Measurements from ENCODE around the gene COL13A1.

The COL13A1 gene

GRCh38 chr10:69944761-69945160, 143.1 kb downstream of the COL13A1 start:
- H3K27me3 ChIP-seq (ENCODE audit: insufficient read depth, low read length) = peaks cover 4% of the 10 kb centered on the region; the same call in 1 of the 2 replicates

DNA sequence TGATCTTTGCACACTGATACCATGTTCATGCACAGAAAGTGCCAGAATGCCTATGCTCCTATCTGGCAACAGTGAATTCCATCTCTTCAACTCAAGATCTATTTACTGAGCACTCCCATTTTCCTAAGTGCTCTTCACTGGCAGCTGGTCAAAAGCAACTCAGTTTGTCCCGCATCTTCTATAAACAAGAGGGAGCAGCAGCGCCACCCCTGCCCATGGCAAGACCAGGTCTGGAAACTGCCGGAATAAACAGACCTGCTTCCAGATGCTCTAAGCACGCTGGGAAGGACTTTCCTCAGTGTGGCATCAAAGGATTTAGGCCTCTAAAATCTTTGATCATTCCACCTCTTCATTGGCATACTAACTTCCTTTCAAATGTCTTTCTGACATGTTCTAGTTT, 146.6 kb downstream of the COL13A1 start:
- Histone ChIP-seq H3F3A (ENCODE audit: insufficient read depth, low read length) (no peaks in the 10 kb centered on the region), H3K36me3 (ENCODE audit: insufficient read depth, low read length) (no peaks in the 10 kb centered on the region), H3K4me2 (ENCODE audit: low read length) (no peak overlapping the region), H3K9me2 (ENCODE audit: low read depth, low read length) (no peaks in the 10 kb centered on the region), H3K27me3 (ENCODE audit: insufficient read depth, low read length) (peaks cover 4% of the 10 kb centered on the region), H3K27ac (ENCODE audit: low read depth, low read length, poor library complexity, severe bottlenecking) (no peak overlapping the region), H3K4me1 (ENCODE audit: insufficient read depth, low read length, severe bottlenecking) (no peaks in the 10 kb centered on the region), H3K9me3 (ENCODE audit: low read length) (no peaks in the 10 kb centered on the region), H3K79me2 (ENCODE audit: insufficient read depth, low read length) (no peaks in the 10 kb centered on the region), H4K20me1 (ENCODE audit: insufficient read depth, low read length) (no peaks in the 10 kb centered on the region), H3K9ac (ENCODE audit: low read length) (no peak overlapping the region), H2AFZ (ENCODE audit: low read length) (no peak overlapping the region), H3K4me3 (ENCODE audit: low read depth, low read length, poor library complexity, severe bottlenecking) (no peak overlapping the region)
- TF ChIP-seq, protein P1, sequence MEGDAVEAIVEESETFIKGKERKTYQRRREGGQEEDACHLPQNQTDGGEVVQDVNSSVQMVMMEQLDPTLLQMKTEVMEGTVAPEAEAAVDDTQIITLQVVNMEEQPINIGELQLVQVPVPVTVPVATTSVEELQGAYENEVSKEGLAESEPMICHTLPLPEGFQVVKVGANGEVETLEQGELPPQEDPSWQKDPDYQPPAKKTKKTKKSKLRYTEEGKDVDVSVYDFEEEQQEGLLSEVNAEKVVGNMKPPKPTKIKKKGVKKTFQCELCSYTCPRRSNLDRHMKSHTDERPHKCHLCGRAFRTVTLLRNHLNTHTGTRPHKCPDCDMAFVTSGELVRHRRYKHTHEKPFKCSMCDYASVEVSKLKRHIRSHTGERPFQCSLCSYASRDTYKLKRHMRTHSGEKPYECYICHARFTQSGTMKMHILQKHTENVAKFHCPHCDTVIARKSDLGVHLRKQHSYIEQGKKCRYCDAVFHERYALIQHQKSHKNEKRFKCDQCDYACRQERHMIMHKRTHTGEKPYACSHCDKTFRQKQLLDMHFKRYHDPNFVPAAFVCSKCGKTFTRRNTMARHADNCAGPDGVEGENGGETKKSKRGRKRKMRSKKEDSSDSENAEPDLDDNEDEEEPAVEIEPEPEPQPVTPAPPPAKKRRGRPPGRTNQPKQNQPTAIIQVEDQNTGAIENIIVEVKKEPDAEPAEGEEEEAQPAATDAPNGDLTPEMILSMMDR (IDR thresholded peaks at IDR 0.05; ENCODE audit: low read length) = no peak
- no peak for TF ChIP-seq EZH2 (IDR thresholded peaks at IDR 0.05; ENCODE audit: borderline replicate concordance, low read length)

More at GRCh38 chr10:69944761-69945160, 143.1 kb downstream of the COL13A1 start:
- H3K4me1 ChIP-seq (ENCODE audit: insufficient read depth, low read length, severe bottlenecking) = no peaks in the 10 kb centered on the region
- no peak overlapping the region for H2AFZ ChIP-seq (ENCODE audit: low read length)
- H3K36me3 ChIP-seq (ENCODE audit: insufficient read depth, low read length) = no peaks in the 10 kb centered on the region
- no peak overlapping the region for H3K27ac ChIP-seq (ENCODE audit: low read depth, low read length, poor library complexity, severe bottlenecking)
- H3K4me3 ChIP-seq (ENCODE audit: low read depth, low read length, poor library complexity, severe bottlenecking) = no peak overlapping the region
- H3F3A ChIP-seq (ENCODE audit: insufficient read depth, low read length) = no peaks in the 10 kb centered on the region
- H3K9me2 ChIP-seq (ENCODE audit: low read depth, low read length) = no peaks in the 10 kb centered on the region
- no peak overlapping the region for H3K9ac ChIP-seq (ENCODE audit: low read length)
- H3K9me3 ChIP-seq (ENCODE audit: low read length) = no peaks in the 10 kb centered on the region
- H3K4me2 ChIP-seq (ENCODE audit: low read length) = no peak overlapping the region
- no peak for TF ChIP-seq EZH2 (IDR thresholded peaks at IDR 0.05; ENCODE audit: borderline replicate concordance, low read length)
- TF ChIP-seq, protein P1 (IDR thresholded peaks at IDR 0.05; ENCODE audit: low read length) = no peak
- H4K20me1 ChIP-seq (ENCODE audit: insufficient read depth, low read length) = no peaks in the 10 kb centered on the region
- H3K79me2 ChIP-seq (ENCODE audit: insufficient read depth, low read length) = no peaks in the 10 kb centered on the region

- Histone ChIP-seq H3K36me3 (ENCODE audit: insufficient read depth, low read length) (no peaks in the 10 kb centered on the region), H2AFZ (ENCODE audit: low read length) (no peak overlapping the region), H3K27ac (ENCODE audit: low read depth, low read length, poor library complexity, severe bottlenecking) (no peak overlapping the region), H3K9me2 (ENCODE audit: low read depth, low read length) (no peaks in the 10 kb centered on the region), H3F3A (ENCODE audit: insufficient read depth, low read length) (no peaks in the 10 kb centered on the region), H3K27me3 (ENCODE audit: insufficient read depth, low read length) (peaks cover 4% of the 10 kb centered on the region), H3K9me3 (ENCODE audit: low read length) (no peaks in the 10 kb centered on the region), H3K4me3 (ENCODE audit: low read depth, low read length, poor library complexity, severe bottlenecking) (no peak overlapping the region), H3K9ac (ENCODE audit: low read length) (no peak overlapping the region), H3K79me2 (ENCODE audit: insufficient read depth, low read length) (no peaks in the 10 kb centered on the region), H4K20me1 (ENCODE audit: insufficient read depth, low read length) (no peaks in the 10 kb centered on the region), H3K4me2 (ENCODE audit: low read length) (no peak overlapping the region), H3K4me1 (ENCODE audit: insufficient read depth, low read length, severe bottlenecking) (no peaks in the 10 kb centered on the region)
- TF ChIP-seq EZH2 (IDR thresholded peaks at IDR 0.05; ENCODE audit: borderline replicate concordance, low read length) = no peak
- TF ChIP-seq, protein P1 (IDR thresholded peaks at IDR 0.05; ENCODE audit: low read length) = no peak
Measured at GRCh38 chr10:69949770-69950169, 148.1 kb downstream of the COL13A1 start.
